ENCODE results near the gene SCAP. TPM values are rescaled to one million over a fixed set of nuclear protein-coding genes. Genes with fewer than 3 reads are reported as not detected.
A peak's percentile ranks its signal among the peaks of the same experiment; 100 is the strongest.

The SCAP gene
- total and polyA plus RNA-seq, 2 of the 13 experiments (the other 11 are each of a cell fraction or from before 2014, with no cell fraction given), result 40.4 to 53.3 TPM

DNA sequence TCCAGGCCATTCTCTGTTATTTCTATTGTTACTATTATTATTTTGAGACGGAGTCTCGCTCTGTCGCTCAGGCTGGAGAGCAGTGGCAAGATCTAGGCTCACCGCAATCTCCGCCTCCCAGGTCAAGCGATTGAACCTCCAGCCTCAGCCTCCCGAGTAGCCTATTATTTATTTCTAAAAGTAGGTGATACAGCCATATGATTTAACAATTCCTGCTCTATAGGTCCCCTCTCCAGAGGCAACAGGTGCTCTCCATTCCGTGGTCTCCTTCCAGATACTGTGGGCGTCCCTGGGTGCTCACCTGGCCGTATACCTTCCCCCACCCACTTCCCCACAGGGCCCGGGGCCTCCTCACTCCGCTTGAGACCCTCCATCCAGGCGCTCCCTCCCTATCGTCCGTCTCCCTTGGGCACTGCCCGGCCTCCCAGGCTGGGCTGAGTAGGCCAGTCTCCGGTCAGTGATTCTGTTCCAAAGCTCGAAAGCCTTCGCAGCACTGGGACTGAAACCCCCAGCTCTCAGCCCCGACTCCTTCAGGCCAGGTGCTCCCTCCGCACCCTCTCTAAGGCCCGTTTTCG lies 95.6 kb downstream of the SCAP start (continued):
- no peak for TF ChIP-seq ZFYVE20 (CRISPR knock-in tag; IDR thresholded peaks at IDR 0.05; ENCODE audit: borderline replicate concordance, low read depth)
- TF ChIP-seq POLR2AphosphoS2 (IDR thresholded peaks at IDR 0.05; ENCODE audit: low read depth, low read length), result no peak
- TF ChIP-seq CBX1 (IDR thresholded peaks at IDR 0.05; ENCODE audit: low read depth), result peak; percentile 20
- TF ChIP-seq ZBTB14 (CRISPR knock-in tag; IDR thresholded peaks at IDR 0.05), result no peak
- peak; percentile 97; the same call in 1 of the 2 replicates for TF ChIP-seq ZNF263 (CRISPR knock-in tag; IDR thresholded peaks at IDR 0.05)
- no peak for TF ChIP-seq ZFP82 (CRISPR knock-in tag; IDR thresholded peaks at IDR 0.05; ENCODE audit: borderline replicate concordance)
- no peak for TF ChIP-seq TBX2 (CRISPR knock-in tag; IDR thresholded peaks at IDR 0.05; ENCODE audit: borderline replicate concordance)
- peak; percentile 8 to 64; a peak in 2 of 4 replicates for TF ChIP-seq POLR2A (IDR thresholded peaks at IDR 0.05; ENCODE audit: insufficient read depth in 1 of 2, low read depth in 2 of 2, low read length in 2 of 2)
- TF ChIP-seq, protein P1, sequence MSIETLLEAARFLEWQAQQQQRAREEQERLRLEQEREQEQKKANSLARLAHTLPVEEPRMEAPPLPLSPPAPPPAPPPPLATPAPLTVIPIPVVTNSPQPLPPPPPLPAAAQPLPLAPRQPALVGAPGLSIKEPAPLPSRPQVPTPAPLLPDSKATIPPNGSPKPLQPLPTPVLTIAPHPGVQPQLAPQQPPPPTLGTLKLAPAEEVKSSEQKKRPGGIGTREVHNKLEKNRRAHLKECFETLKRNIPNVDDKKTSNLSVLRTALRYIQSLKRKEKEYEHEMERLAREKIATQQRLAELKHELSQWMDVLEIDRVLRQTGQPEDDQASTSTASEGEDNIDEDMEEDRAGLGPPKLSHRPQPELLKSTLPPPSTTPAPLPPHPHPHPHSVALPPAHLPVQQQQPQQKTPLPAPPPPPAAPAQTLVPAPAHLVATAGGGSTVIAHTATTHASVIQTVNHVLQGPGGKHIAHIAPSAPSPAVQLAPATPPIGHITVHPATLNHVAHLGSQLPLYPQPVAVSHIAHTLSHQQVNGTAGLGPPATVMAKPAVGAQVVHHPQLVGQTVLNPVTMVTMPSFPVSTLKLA (IDR thresholded peaks at IDR 0.05), result no peak
- 0 out of 2 replicates have a peak, but pooled peaks have one; percentile 10 for TF ChIP-seq ZNF280D (CRISPR knock-in tag; IDR thresholded peaks at IDR 0.05)
- TF ChIP-seq CCDC6 (CRISPR knock-in tag; IDR thresholded peaks at IDR 0.05), result no peak
- TF ChIP-seq RELA (CRISPR knock-in tag; IDR thresholded peaks at IDR 0.05), result no peak
- TF ChIP-seq SAP130 (CRISPR knock-in tag; IDR thresholded peaks at IDR 0.05; ENCODE audit: low read depth), result no peak
- TF ChIP-seq KLF11 (CRISPR knock-in tag; IDR thresholded peaks at IDR 0.05), result no peak
- TF ChIP-seq ZNF225 (CRISPR knock-in tag; IDR thresholded peaks at IDR 0.05), result no peak
- no peak for TF ChIP-seq HOXA3 (CRISPR knock-in tag; IDR thresholded peaks at IDR 0.05)
- TF ChIP-seq KDM3A (CRISPR knock-in tag; IDR thresholded peaks at IDR 0.05; ENCODE audit: low read depth), result no peak
- TF ChIP-seq SMAD3 (CRISPR knock-in tag; IDR thresholded peaks at IDR 0.05), result no peak
- no peak for TF ChIP-seq ZNF331 (CRISPR knock-in tag; IDR thresholded peaks at IDR 0.05)
- TF ChIP-seq ZNF75D (CRISPR knock-in tag; IDR thresholded peaks at IDR 0.05; ENCODE audit: borderline replicate concordance), result no peak
- TF ChIP-seq EP300 (IDR thresholded peaks at IDR 0.05; ENCODE audit: low read depth in 2 of 2, low read length in 2 of 2), result no peak
- no peak for TF ChIP-seq EP300 (CRISPR knock-in tag; IDR thresholded peaks at IDR 0.05; ENCODE audit: borderline replicate concordance)
- no peak for TF ChIP-seq TBX3 (IDR thresholded peaks at IDR 0.05; ENCODE audit: borderline replicate concordance)
- TF ChIP-seq, protein P2, sequence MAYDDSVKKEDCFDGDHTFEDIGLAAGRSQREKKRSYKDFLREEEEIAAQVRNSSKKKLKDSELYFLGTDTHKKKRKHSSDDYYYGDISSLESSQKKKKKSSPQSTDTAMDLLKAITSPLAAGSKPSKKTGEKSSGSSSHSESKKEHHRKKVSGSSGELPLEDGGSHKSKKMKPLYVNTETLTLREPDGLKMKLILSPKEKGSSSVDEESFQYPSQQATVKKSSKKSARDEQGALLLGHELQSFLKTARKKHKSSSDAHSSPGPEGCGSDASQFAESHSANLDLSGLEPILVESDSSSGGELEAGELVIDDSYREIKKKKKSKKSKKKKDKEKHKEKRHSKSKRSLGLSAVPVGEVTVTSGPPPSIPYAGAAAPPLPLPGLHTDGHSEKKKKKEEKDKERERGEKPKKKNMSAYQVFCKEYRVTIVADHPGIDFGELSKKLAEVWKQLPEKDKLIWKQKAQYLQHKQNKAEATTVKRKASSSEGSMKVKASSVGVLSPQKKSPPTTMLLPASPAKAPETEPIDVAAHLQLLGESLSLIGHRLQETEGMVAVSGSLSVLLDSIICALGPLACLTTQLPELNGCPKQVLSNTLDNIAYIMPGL (CRISPR knock-in tag; IDR thresholded peaks at IDR 0.05; ENCODE audit: borderline replicate concordance in 1 of 2, low read depth in 1 of 2), result no peak
- TF ChIP-seq KAT7 (CRISPR knock-in tag; IDR thresholded peaks at IDR 0.05; ENCODE audit: borderline replicate concordance), result no peak

Measured in HepG2 (cell line).